Endothelial cell (in vitro differentiated cells): Measurements from ENCODE around the gene FAM20C. TPM values are rescaled to one million over a fixed set of nuclear protein-coding genes. Genes with fewer than 3 reads are reported as not detected.

Experiments
- DNase-seq: peaks from one replicate; pipeline ENCODE4 v3.0.0; 2021; ENCODE audit warnings: low spot score
- H3K27ac Mint-ChIP-seq: one replicate; pipeline ENCODE4 v1.8.0; 2021; ENCODE audit warnings: mixed read lengths, inconsistent platforms; ENCODE audit not compliant: unreplicated experiment
- H3K27me3 Mint-ChIP-seq: one replicate; pipeline ENCODE4 v1.8.0; 2021; ENCODE audit warnings: mild to moderate bottlenecking, moderate library complexity, mixed read lengths, inconsistent platforms; ENCODE audit not compliant: unreplicated experiment
- H3K36me3 Mint-ChIP-seq: one replicate; pipeline ENCODE4 v1.8.0; 2021; ENCODE audit warnings: mild to moderate bottlenecking, low read depth, mixed read lengths, inconsistent platforms; ENCODE audit not compliant: unreplicated experiment
- H3K4me1 Mint-ChIP-seq: one replicate; pipeline ENCODE4 v1.8.0; 2021; ENCODE audit warnings: mild to moderate bottlenecking, mixed read lengths, inconsistent platforms; ENCODE audit not compliant: unreplicated experiment
- H3K4me3 Mint-ChIP-seq: one replicate; pipeline ENCODE4 v1.8.0; 2021; ENCODE audit warnings: mild to moderate bottlenecking, mixed read lengths, inconsistent platforms; ENCODE audit not compliant: unreplicated experiment
- H3K9me3 Mint-ChIP-seq: one replicate; pipeline ENCODE4 v1.8.0; 2021; ENCODE audit warnings: mixed read lengths, inconsistent platforms; ENCODE audit not compliant: unreplicated experiment
- CTCF ChIP-seq: fragments of 200-600 bp; sonication (generic); IDR thresholded peaks from one replicate; pipeline ENCODE4 v1.5.0; 2021; ENCODE audit warnings: antibody characterized with exemption; ENCODE audit not compliant: unreplicated experiment
- total RNA-seq: library from RNA; stranded (reverse); fragmentation: NEBNext Ultra II Directional; extraction: Animal tissue kit (Norgen Biotek cat#: 25700); gene quantifications from one replicate; pipeline ENCODE4 v1.2.1, GENCODE V29; 2021; ENCODE audit not compliant: unreplicated experiment

FAM20C gene
- total RNA-seq, 1 donor from 2014 or later: 3.1 TPM

GRCh38 chr7:192701-193480 is 520 bp downstream of the FAM20C start:
- H3K9me3 Mint-ChIP-seq: no peaks in the 10 kb centered on the region
- H3K4me3 Mint-ChIP-seq: no peak overlapping the region
- H3K27me3 Mint-ChIP-seq: peaks cover 27% of the 10 kb centered on the region
- no peak overlapping the region for H3K27ac Mint-ChIP-seq
- no peak for TF ChIP-seq CTCF
- H3K4me1 Mint-ChIP-seq: peaks cover 11% of the 10 kb centered on the region
- H3K36me3 Mint-ChIP-seq: no peaks in the 10 kb centered on the region
- DNase-seq: no peak

- DNase-seq: no peak
These were observed 1.3 kb downstream of the FAM20C start for GRCh38 chr7:193481-194251.

GRCh38 chr7:194252-195009 is 2.1 kb downstream of the FAM20C start:
- Mint-ChIP-seq H3K27me3 (peaks cover 23% of the 10 kb centered on the region), H3K27ac (no peak overlapping the region)

More at GRCh38 chr7:193481-194251, 1.3 kb downstream of the FAM20C start:
- H3K27me3 Mint-ChIP-seq: peaks cover 26% of the 10 kb centered on the region
- H3K9me3 Mint-ChIP-seq: no peaks in the 10 kb centered on the region
- TF ChIP-seq CTCF: no peak
- peaks cover 11% of the 10 kb centered on the region for H3K4me1 Mint-ChIP-seq
- no peak overlapping the region for H3K27ac Mint-ChIP-seq
- H3K36me3 Mint-ChIP-seq: no peaks in the 10 kb centered on the region
- peak overlapping the region; percentile 62 for H3K4me3 Mint-ChIP-seq

GRCh38 chr7:195010-195829 is 2.8 kb downstream of the FAM20C start:
- no peaks in the 10 kb centered on the region for H3K9me3 Mint-ChIP-seq
- H3K4me3 Mint-ChIP-seq: no peak overlapping the region
- H3K4me1 Mint-ChIP-seq: peaks cover 11% of the 10 kb centered on the region
- no peak for TF ChIP-seq CTCF
- no peak overlapping the region for H3K27ac Mint-ChIP-seq
- H3K27me3 Mint-ChIP-seq: peaks cover 19% of the 10 kb centered on the region
- no peak for DNase-seq
- no peaks in the 10 kb centered on the region for H3K36me3 Mint-ChIP-seq

More at GRCh38 chr7:194252-195009, 2.1 kb downstream of the FAM20C start:
- Mint-ChIP-seq H3K4me3 (peak overlapping the region; percentile 62), H3K9me3 (no peaks in the 10 kb centered on the region), H3K4me1 (peaks cover 11% of the 10 kb centered on the region), H3K36me3 (no peaks in the 10 kb centered on the region)
- no peak for TF ChIP-seq CTCF
- no peak for DNase-seq
